CD4-positive, alpha-beta T cell treated with Interleukin-17A for 4 hours (primary cell): ENCODE data around the gene ARID1B.

Experiments
- DNase-seq: peaks from one replicate; pipeline ENCODE4 v3.0.0-alpha.2; 2020; ENCODE audit warnings: mixed read lengths

ARID1B gene

GRCh38 chr6:156776840-156777576 lies at the start of gene ARID1B:
TSS of gene ARID1B (plus strand) at chr6:156777378. CDS start at chr6:156777681, 303 bp downstream.
- peak; percentile 82 for DNase-seq

GRCh38 chr6:156727715-156728385 lies 49.3 kb upstream of the ARID1B start:
- DNase-seq = no peak

GRCh38 chr6:156729248-156729647 lies 47.9 kb upstream of the ARID1B start:
- no peak for DNase-seq

GRCh38 chr6:156731396-156731795 lies 45.8 kb upstream of the ARID1B start:
- DNase-seq = no peak

- no peak for DNase-seq
These were observed 41.4 kb upstream of the ARID1B start for GRCh38 chr6:156735751-156736150.

GRCh38 chr6:156740604-156741003 lies 36.6 kb upstream of the ARID1B start:
- DNase-seq = no peak

GRCh38 chr6:156741287-156742073 lies 35.7 kb upstream of the ARID1B start:
- DNase-seq = no peak

- no peak for DNase-seq
These were observed 29.5 kb upstream of the ARID1B start for GRCh38 chr6:156747715-156748114.

- no peak for DNase-seq
These were observed 28.7 kb upstream of the ARID1B start for GRCh38 chr6:156748504-156748903.

GRCh38 chr6:156752666-156753301 lies 24.4 kb upstream of the ARID1B start:
- DNase-seq = no peak

- no peak for DNase-seq
These were observed 20.3 kb upstream of the ARID1B start for GRCh38 chr6:156756630-156757610.

- DNase-seq = no peak
These were observed 19.3 kb upstream of the ARID1B start for GRCh38 chr6:156757849-156758248.

GRCh38 chr6:156760377-156760776 lies 16.8 kb upstream of the ARID1B start:
- no peak for DNase-seq

- DNase-seq = no peak
These were observed 14.6 kb upstream of the ARID1B start for GRCh38 chr6:156762547-156762946.

- no peak for DNase-seq
These were observed 12.1 kb upstream of the ARID1B start for GRCh38 chr6:156765117-156765516.

- DNase-seq = no peak
These were observed 9.3 kb upstream of the ARID1B start for GRCh38 chr6:156767603-156768467.

- no peak for DNase-seq
These were observed 6.1 kb upstream of the ARID1B start for GRCh38 chr6:156771047-156771446.

GRCh38 chr6:156771761-156772160 lies 5.4 kb upstream of the ARID1B start:
- DNase-seq = no peak

- DNase-seq = no peak
These were observed 3.7 kb upstream of the ARID1B start for GRCh38 chr6:156773476-156773875.

- no peak for DNase-seq
These were observed 3.0 kb upstream of the ARID1B start for GRCh38 chr6:156773935-156774852.
